Measurements from ENCODE around the gene PRKCB.

DNA sequence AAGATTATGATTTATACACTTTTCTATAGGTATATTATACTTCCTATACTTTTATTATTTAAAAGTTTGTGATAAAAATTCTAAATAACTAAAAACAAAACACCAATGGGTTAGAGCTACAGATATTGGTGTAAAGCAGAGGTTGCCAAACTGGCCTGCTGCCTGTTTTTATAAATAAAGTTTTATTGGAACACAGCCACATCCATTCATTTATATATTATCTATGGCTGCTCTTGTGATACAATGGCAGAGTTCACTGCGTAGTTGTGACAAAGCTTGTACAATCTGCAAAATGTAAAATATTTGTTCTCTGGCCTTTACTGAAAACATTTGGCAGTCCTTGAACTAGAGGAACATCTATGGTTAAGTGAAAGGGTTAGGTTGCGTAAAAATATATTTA lies 208.7 kb downstream of the PRKCB start:
- TF ChIP-seq, protein P1, sequence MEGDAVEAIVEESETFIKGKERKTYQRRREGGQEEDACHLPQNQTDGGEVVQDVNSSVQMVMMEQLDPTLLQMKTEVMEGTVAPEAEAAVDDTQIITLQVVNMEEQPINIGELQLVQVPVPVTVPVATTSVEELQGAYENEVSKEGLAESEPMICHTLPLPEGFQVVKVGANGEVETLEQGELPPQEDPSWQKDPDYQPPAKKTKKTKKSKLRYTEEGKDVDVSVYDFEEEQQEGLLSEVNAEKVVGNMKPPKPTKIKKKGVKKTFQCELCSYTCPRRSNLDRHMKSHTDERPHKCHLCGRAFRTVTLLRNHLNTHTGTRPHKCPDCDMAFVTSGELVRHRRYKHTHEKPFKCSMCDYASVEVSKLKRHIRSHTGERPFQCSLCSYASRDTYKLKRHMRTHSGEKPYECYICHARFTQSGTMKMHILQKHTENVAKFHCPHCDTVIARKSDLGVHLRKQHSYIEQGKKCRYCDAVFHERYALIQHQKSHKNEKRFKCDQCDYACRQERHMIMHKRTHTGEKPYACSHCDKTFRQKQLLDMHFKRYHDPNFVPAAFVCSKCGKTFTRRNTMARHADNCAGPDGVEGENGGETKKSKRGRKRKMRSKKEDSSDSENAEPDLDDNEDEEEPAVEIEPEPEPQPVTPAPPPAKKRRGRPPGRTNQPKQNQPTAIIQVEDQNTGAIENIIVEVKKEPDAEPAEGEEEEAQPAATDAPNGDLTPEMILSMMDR (IDR thresholded peaks at IDR 0.05; ENCODE audit: poor library complexity), result no peak
- no peak for TF ChIP-seq EZH2 (IDR thresholded peaks at IDR 0.05; ENCODE audit: borderline replicate concordance)
